ENCODE data around the gene AAR2.
A peak's percentile ranks its signal among the peaks of the same experiment; 100 is the strongest.

Gene AAR2

GRCh38 chr20:36261389-36262105 is 25.3 kb downstream of the AAR2 start:
- no peak for DNase-seq

GRCh38 chr20:36262440-36262839 is 26.2 kb downstream of the AAR2 start:
- no peak for DNase-seq

GRCh38 chr20:36264426-36265246 is 28.4 kb downstream of the AAR2 start:
- no peak for DNase-seq

GRCh38 chr20:36266189-36266588 is 29.9 kb downstream of the AAR2 start:
- DNase-seq, result no peak

GRCh38 chr20:36267605-36268381 is 31.5 kb downstream of the AAR2 start:
- DNase-seq, result no peak

- DNase-seq, result no peak
Measured at GRCh38 chr20:36268440-36269342, 32.4 kb downstream of the AAR2 start.

GRCh38 chr20:36269507-36269906 is 33.2 kb downstream of the AAR2 start:
- no peak for DNase-seq

- no peak for DNase-seq
Measured at GRCh38 chr20:36270744-36271638, 34.7 kb downstream of the AAR2 start.

GRCh38 chr20:36271639-36272546 is 35.6 kb downstream of the AAR2 start:
- no peak for DNase-seq

- no peak for DNase-seq
Measured at GRCh38 chr20:36272547-36273220, 36.4 kb downstream of the AAR2 start.

GRCh38 chr20:36273414-36274180 is 37.3 kb downstream of the AAR2 start:
- DNase-seq, result peak; percentile 9

GRCh38 chr20:36274181-36274841 is 38.0 kb downstream of the AAR2 start:
- DNase-seq, result no peak

- no peak for DNase-seq
Measured at GRCh38 chr20:36275011-36275410, 38.7 kb downstream of the AAR2 start.

- no peak for DNase-seq
Measured at GRCh38 chr20:36275441-36276189, 39.3 kb downstream of the AAR2 start.

GRCh38 chr20:36277546-36277945 is 41.3 kb downstream of the AAR2 start:
- no peak for DNase-seq

- no peak for DNase-seq
Measured at GRCh38 chr20:36279362-36279761, 43.1 kb downstream of the AAR2 start.

GRCh38 chr20:36279776-36280175 is 43.5 kb downstream of the AAR2 start:
- no peak for DNase-seq

Measured in fibroblast of skin of scalp (primary cell).